ENCODE measurements around the gene ZNF398. TPM values are rescaled to one million over a fixed set of nuclear protein-coding genes. Genes with fewer than 3 reads are reported as not detected.

The ZNF398 gene
- total and polyA plus RNA-seq, 2 of the 13 experiments (the other 11 are each of a cell fraction or from before 2014, with no cell fraction given) = 3.0 to 8.9 TPM

DNA sequence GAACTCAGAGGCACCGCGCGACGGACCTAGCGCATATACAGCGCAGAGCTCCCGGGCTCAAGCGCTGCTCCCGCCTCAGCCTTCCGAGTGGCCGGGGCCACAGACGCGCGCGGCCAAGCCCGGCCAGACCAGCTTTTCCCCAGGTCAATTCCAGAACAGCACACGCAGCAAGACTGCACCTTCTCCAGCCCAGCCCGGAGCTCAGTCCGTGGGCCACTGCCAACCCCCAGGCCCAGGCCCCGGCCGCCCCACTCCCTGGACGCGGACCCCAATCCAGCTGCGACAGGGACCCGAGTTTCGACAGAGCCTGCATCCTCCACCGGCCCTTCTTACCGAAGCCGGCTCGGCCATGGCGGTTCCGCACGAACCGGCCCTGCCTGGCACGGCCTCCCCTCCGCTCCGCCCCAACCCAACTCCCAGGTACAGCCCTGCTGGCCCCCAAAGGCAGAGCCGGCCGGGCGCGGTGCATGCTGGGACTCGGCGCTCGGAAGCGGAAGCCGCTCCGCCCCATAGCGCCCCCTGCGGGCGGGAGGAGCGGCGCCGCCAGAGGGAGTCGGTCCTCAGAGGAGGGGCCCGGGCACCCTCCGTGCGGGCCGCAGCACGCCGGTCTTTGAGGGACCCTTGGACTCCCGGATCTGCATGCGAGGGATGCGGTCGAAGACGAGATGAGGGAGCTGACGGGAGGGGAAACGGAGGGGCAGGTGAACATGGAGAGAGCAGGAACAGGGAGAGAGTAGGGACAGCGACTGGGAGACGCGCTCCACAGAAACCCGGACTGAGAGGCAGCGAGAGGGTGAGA, 21.2 kb upstream of the ZNF398 start, which contains the start of gene ZNF425 (continued):
- TF ChIP-seq, protein P1, sequence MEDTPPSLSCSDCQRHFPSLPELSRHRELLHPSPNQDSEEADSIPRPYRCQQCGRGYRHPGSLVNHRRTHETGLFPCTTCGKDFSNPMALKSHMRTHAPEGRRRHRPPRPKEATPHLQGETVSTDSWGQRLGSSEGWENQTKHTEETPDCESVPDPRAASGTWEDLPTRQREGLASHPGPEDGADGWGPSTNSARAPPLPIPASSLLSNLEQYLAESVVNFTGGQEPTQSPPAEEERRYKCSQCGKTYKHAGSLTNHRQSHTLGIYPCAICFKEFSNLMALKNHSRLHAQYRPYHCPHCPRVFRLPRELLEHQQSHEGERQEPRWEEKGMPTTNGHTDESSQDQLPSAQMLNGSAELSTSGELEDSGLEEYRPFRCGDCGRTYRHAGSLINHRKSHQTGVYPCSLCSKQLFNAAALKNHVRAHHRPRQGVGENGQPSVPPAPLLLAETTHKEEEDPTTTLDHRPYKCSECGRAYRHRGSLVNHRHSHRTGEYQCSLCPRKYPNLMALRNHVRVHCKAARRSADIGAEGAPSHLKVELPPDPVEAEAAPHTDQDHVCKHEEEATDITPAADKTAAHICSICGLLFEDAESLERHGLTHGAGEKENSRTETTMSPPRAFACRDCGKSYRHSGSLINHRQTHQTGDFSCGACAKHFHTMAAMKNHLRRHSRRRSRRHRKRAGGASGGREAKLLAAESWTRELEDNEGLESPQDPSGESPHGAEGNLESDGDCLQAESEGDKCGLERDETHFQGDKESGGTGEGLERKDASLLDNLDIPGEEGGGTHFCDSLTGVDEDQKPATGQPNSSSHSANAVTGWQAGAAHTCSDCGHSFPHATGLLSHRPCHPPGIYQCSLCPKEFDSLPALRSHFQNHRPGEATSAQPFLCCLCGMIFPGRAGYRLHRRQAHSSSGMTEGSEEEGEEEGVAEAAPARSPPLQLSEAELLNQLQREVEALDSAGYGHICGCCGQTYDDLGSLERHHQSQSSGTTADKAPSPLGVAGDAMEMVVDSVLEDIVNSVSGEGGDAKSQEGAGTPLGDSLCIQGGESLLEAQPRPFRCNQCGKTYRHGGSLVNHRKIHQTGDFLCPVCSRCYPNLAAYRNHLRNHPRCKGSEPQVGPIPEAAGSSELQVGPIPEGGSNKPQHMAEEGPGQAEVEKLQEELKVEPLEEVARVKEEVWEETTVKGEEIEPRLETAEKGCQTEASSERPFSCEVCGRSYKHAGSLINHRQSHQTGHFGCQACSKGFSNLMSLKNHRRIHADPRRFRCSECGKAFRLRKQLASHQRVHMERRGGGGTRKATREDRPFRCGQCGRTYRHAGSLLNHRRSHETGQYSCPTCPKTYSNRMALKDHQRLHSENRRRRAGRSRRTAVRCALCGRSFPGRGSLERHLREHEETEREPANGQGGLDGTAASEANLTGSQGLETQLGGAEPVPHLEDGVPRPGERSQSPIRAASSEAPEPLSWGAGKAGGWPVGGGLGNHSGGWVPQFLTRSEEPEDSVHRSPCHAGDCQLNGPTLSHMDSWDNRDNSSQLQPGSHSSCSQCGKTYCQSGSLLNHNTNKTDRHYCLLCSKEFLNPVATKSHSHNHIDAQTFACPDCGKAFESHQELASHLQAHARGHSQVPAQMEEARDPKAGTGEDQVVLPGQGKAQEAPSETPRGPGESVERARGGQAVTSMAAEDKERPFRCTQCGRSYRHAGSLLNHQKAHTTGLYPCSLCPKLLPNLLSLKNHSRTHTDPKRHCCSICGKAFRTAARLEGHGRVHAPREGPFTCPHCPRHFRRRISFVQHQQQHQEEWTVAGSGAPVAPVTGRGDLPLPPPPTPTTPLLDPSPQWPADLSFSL (CRISPR knock-in tag; IDR thresholded peaks at IDR 0.05) = no peak
- peak; percentile 78 for TF ChIP-seq ZNF768 (CRISPR knock-in tag; IDR thresholded peaks at IDR 0.05)
- TF ChIP-seq ZNF296 (CRISPR knock-in tag; conservative IDR thresholded peaks at IDR 0.05) = peak; percentile 4
- peak; percentile 78; the same call in 1 of the 2 replicates for TF ChIP-seq BORCS8-MEF2B (CRISPR knock-in tag; IDR thresholded peaks at IDR 0.05)
- peak; percentile 77 for TF ChIP-seq ELF3 (CRISPR knock-in tag; IDR thresholded peaks at IDR 0.05)
- TF ChIP-seq FOXK1 (CRISPR knock-in tag; IDR thresholded peaks at IDR 0.05; ENCODE audit: borderline replicate concordance, low read depth) = peak; percentile 84; the same call in 1 of the 2 replicates
- no peak for TF ChIP-seq ZNF282 (IDR thresholded peaks at IDR 0.05; ENCODE audit: partially characterized antibody)
- no peak for TF ChIP-seq ZNF10 (CRISPR knock-in tag; IDR thresholded peaks at IDR 0.05; ENCODE audit: borderline replicate concordance, low read depth)
- no peak for TF ChIP-seq ZSCAN12 (CRISPR knock-in tag; IDR thresholded peaks at IDR 0.05)
- peak; percentile 76; the same call in 1 of the 2 replicates for TF ChIP-seq ZNF17 (CRISPR knock-in tag; IDR thresholded peaks at IDR 0.05)
- TF ChIP-seq HNRNPL (IDR thresholded peaks at IDR 0.05; ENCODE audit: low read depth, low read length) = peak; percentile 69; the same call in 1 of the 2 replicates
- TF ChIP-seq TMF1 (CRISPR knock-in tag; IDR thresholded peaks at IDR 0.05; ENCODE audit: low read depth) = no peak
- TF ChIP-seq ZNF382 (CRISPR knock-in tag; IDR thresholded peaks at IDR 0.05; ENCODE audit: borderline replicate concordance) = no peak
- TF ChIP-seq, protein P2, sequence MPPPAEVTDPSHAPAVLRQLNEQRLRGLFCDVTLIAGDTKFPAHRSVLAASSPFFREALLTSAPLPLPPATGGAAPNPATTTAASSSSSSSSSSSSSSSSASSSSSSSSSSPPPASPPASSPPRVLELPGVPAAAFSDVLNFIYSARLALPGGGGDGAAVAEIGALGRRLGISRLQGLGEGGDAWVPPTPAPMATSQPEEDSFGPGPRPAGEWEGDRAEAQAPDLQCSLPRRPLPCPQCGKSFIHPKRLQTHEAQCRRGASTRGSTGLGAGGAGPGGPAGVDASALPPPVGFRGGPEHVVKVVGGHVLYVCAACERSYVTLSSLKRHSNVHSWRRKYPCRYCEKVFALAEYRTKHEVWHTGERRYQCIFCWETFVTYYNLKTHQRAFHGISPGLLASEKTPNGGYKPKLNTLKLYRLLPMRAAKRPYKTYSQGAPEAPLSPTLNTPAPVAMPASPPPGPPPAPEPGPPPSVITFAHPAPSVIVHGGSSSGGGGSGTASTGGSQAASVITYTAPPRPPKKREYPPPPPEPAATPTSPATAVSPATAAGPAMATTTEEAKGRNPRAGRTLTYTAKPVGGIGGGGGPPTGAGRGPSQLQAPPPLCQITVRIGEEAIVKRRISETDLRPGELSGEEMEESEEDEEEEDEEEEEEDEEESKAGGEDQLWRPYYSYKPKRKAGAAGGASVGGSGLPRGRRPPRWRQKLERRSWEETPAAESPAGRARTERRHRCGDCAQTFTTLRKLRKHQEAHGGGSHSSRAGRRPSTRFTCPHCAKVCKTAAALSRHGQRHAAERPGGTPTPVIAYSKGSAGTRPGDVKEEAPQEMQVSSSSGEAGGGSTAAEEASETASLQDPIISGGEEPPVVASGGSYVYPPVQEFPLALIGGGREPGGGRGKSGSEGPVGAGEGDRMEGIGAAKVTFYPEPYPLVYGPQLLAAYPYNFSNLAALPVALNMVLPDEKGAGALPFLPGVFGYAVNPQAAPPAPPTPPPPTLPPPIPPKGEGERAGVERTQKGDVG (CRISPR knock-in tag; IDR thresholded peaks at IDR 0.05; ENCODE audit: borderline replicate concordance) = peak; percentile 90; the same call in 1 of the 2 replicates
- no peak for TF ChIP-seq ZNF251 (CRISPR knock-in tag; IDR thresholded peaks at IDR 0.05)
- TF ChIP-seq, protein P3, sequence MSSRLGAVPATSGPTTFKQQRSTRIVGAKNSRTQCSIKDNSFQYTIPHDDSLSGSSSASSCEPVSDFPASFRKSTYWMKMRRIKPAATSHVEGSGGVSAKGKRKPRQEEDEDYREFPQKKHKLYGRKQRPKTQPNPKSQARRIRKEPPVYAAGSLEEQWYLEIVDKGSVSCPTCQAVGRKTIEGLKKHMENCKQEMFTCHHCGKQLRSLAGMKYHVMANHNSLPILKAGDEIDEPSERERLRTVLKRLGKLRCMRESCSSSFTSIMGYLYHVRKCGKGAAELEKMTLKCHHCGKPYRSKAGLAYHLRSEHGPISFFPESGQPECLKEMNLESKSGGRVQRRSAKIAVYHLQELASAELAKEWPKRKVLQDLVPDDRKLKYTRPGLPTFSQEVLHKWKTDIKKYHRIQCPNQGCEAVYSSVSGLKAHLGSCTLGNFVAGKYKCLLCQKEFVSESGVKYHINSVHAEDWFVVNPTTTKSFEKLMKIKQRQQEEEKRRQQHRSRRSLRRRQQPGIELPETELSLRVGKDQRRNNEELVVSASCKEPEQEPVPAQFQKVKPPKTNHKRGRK (CRISPR knock-in tag; IDR thresholded peaks at IDR 0.05) = no peak
- TF ChIP-seq KLF16 (CRISPR knock-in tag; IDR thresholded peaks at IDR 0.05) = peak in 1 of 2 experiments; percentile 96; a peak in 2 of 4 replicates
